HG02759 (cell line): Measurements from ENCODE around the gene ZNF362.
"Not testable (repeated sequence)": the region's sequence is repeated elsewhere in the genome, so short reads cannot be mapped to it uniquely, and the experiment has no call there.

ENCODE experiments used
- ATAC-seq: cut with Tn5 transposase; IDR thresholded peaks from one replicate; pipeline ENCODE4 v1.9.1; 2021; ENCODE audit warnings: mild to moderate bottlenecking, moderate library complexity; ENCODE audit not compliant: unreplicated experiment

ZNF362 gene

GRCh38 chr1:33302325-33302724 lies 46.0 kb downstream of the ZNF362 start:
- no peak for ATAC-seq

- ATAC-seq = no peak
Measured at GRCh38 chr1:33305016-33305415, 48.7 kb downstream of the ZNF362 start.

- ATAC-seq = no peak
Measured at GRCh38 chr1:33305816-33306652, 49.7 kb downstream of the ZNF362 start.

GRCh38 chr1:33306653-33307493 lies 50.6 kb downstream of the ZNF362 start:
- ATAC-seq = no peak

GRCh38 chr1:33307494-33307864 lies 51.2 kb downstream of the ZNF362 start:
- ATAC-seq = no peak

- not testable (repeated sequence) for ATAC-seq
Measured at GRCh38 chr1:33309351-33309750, 53.1 kb downstream of the ZNF362 start.

- ATAC-seq = no peak
Measured at GRCh38 chr1:33310702-33311101, 54.4 kb downstream of the ZNF362 start.

- no peak for ATAC-seq
Measured at GRCh38 chr1:33311706-33312412, 55.6 kb downstream of the ZNF362 start.

GRCh38 chr1:33312413-33312749 lies 56.1 kb downstream of the ZNF362 start:
- no peak for ATAC-seq

GRCh38 chr1:33314416-33314815 lies 58.1 kb downstream of the ZNF362 start:
- ATAC-seq = no peak

- no peak for ATAC-seq
Measured at GRCh38 chr1:33316601-33317000, 60.3 kb downstream of the ZNF362 start.

GRCh38 chr1:33317354-33317753 lies 61.1 kb downstream of the ZNF362 start:
- no peak for ATAC-seq

- ATAC-seq = no peak
Measured at GRCh38 chr1:33317946-33318345, 61.7 kb downstream of the ZNF362 start.

GRCh38 chr1:33319186-33319948 lies 63.1 kb downstream of the ZNF362 start:
- ATAC-seq = no peak

GRCh38 chr1:33319949-33320618 lies 63.8 kb downstream of the ZNF362 start:
- no peak for ATAC-seq

GRCh38 chr1:33320619-33321165 lies 64.4 kb downstream of the ZNF362 start, which contains the start of gene A3GALT2:
Gene A3GALT2, minus strand, starts transcription at chr1:33321098. Its CDS starts 0 bp downstream, at chr1:33321098.
- no peak for ATAC-seq

GRCh38 chr1:33321178-33321577 lies 64.9 kb downstream of the ZNF362 start:
- no peak for ATAC-seq

GRCh38 chr1:33322109-33322508 lies 65.8 kb downstream of the ZNF362 start:
- ATAC-seq = no peak

- no peak for ATAC-seq
Measured at GRCh38 chr1:33322870-33323585, 66.7 kb downstream of the ZNF362 start.
